Measurements from ENCODE around the gene RAPGEF2.
A peak's percentile ranks its signal among the peaks of the same experiment; 100 is the strongest.

GRCh38 chr4:159104694-159105414 lies 2.0 kb downstream of the RAPGEF2 start:
- TF ChIP-seq, protein P1, sequence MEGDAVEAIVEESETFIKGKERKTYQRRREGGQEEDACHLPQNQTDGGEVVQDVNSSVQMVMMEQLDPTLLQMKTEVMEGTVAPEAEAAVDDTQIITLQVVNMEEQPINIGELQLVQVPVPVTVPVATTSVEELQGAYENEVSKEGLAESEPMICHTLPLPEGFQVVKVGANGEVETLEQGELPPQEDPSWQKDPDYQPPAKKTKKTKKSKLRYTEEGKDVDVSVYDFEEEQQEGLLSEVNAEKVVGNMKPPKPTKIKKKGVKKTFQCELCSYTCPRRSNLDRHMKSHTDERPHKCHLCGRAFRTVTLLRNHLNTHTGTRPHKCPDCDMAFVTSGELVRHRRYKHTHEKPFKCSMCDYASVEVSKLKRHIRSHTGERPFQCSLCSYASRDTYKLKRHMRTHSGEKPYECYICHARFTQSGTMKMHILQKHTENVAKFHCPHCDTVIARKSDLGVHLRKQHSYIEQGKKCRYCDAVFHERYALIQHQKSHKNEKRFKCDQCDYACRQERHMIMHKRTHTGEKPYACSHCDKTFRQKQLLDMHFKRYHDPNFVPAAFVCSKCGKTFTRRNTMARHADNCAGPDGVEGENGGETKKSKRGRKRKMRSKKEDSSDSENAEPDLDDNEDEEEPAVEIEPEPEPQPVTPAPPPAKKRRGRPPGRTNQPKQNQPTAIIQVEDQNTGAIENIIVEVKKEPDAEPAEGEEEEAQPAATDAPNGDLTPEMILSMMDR (IDR thresholded peaks at IDR 0.05 in 8 of 11, conservative IDR thresholded peaks at IDR 0.05 in 3 of 11): peak in 1 of 11 experiments; percentile 6
- TF ChIP-seq POLR2AphosphoS5 (IDR thresholded peaks at IDR 0.05): no peak
- no peak for TF ChIP-seq POLR2A (IDR thresholded peaks at IDR 0.05)

Measured in spleen (tissue), 7 donors.